Activated CD4-positive, alpha-beta T cell treated with anti-CD3 and anti-CD28 coated beads for 36 hours (primary cell): ENCODE data around the gene MAGI1. TPM values are rescaled to one million over a fixed set of nuclear protein-coding genes. Genes with fewer than 3 reads are reported as not detected.
"Not testable (repeated sequence)": the region's sequence is repeated elsewhere in the genome, so short reads cannot be mapped to it uniquely, and the experiment has no call there.

ENCODE experiments used
- ATAC-seq: fragments of 200-7000 bp; cut with Tn5 transposase; one replicate; pipeline ENCODE4 v1.10.0; 2021; ENCODE audit warnings: mild to moderate bottlenecking, moderate library complexity
- CTCF ChIA-PET: fragments of 350-600 bp; sonication (Branson Sonifier 250); formaldehyde crosslinking; loops from one replicate; lab custom pipeline; 2021; ENCODE audit warnings: antibody characterized with exemption; lab: Charles Lee
- POLR2A ChIA-PET: fragments of 350-600 bp; sonication (Branson Sonifier 250); formaldehyde crosslinking; loops from one replicate; lab custom pipeline; 2021; ENCODE audit warnings: antibody characterized with exemption, inconsistent platforms; lab: Charles Lee
- DNase-seq: peaks from one replicate; pipeline ENCODE4 v3.0.0-alpha.2; 2020
- H3K27ac Mint-ChIP-seq: one replicate; pipeline ENCODE4 v1.8.0; 2021; ENCODE audit warnings: mixed read lengths
- H3K27me3 Mint-ChIP-seq: one replicate; pipeline ENCODE4 v1.8.0; 2021; ENCODE audit warnings: mixed read lengths
- H3K36me3 Mint-ChIP-seq: one replicate; pipeline ENCODE4 v1.8.0; 2021; ENCODE audit warnings: low read depth, mixed read lengths
- H3K4me1 Mint-ChIP-seq: one replicate; pipeline ENCODE4 v1.8.0; 2021; ENCODE audit warnings: mixed read lengths
- H3K4me3 Mint-ChIP-seq: one replicate; pipeline ENCODE4 v1.8.0; 2021; ENCODE audit warnings: mild to moderate bottlenecking, moderate library complexity, mixed read lengths
- H3K9me3 Mint-ChIP-seq: one replicate; pipeline ENCODE4 v1.8.0; 2021; ENCODE audit warnings: low read depth, mixed read lengths
- intact Hi-C, 2 experiments: fragments of 100-400 bp; cut with DNase I in 1 of 2; cut with micrococcal nuclease in 1 of 2; formaldehyde crosslinking; loops; one replicate each; pipeline versions ENCODE4 v1.14.2 to v1.15.1; 2022 to 2024; cut with DNase I, micrococcal nuclease
- total RNA-seq, 2 experiments: library from RNA; stranded (reverse); gene quantifications; one replicate each; pipeline ENCODE4 v1.2.3, GENCODE V29; 2021

MAGI1 gene
- total RNA-seq, 2 experiments from 2014 or later, result 0.09 to 0.18 TPM

DNA sequence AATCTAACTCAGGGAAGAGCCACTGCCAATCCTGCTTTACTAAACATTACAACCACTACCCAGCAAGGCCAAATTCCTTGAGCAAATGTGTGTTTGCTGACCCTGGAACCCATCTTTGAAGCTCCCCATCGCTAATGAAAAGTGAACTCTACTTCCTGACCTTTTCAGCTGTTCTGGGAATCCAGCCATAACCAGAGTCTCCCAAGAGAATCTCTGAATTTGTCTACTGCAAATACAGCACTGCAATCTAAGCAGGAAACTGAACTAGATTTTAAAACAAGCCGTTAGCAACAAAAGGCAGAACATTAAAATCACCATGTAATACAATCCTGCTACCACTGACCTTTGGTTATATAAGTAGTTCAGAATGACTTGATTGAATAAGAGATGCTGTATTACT is 309.2 kb downstream of the MAGI1 start:
- no peak for ATAC-seq
- H3K4me3 Mint-ChIP-seq, result no peak overlapping the region
- H3K4me1 Mint-ChIP-seq, result peaks cover 1% of the 10 kb centered on the region
- ChIA-PET POLR2A (no interaction called here), CTCF (interaction anchor here (0.5 to 0.7 kb wide), 2 partner anchors 14 to 27 kb away, joined by 3 read pairs; no protein-coding TSS in a partner anchor)
- intact Hi-C loops, result no loop called here
- H3K27me3 Mint-ChIP-seq, result peaks cover 6% of the 10 kb centered on the region
- H3K36me3 Mint-ChIP-seq, result no peaks in the 10 kb centered on the region
- no peak overlapping the region for H3K27ac Mint-ChIP-seq
- H3K9me3 Mint-ChIP-seq, result peaks cover under 1% of the 10 kb centered on the region
- DNase-seq, result no peak

- DNase-seq, result no peak
- Mint-ChIP-seq H3K36me3 (no peaks in the 10 kb centered on the region), H3K9me3 (peaks cover 2% of the 10 kb centered on the region), H3K27ac (no peak overlapping the region), H3K4me1 (peaks cover 1% of the 10 kb centered on the region), H3K27me3 (peaks cover 6% of the 10 kb centered on the region), H3K4me3 (no peak overlapping the region)
- ATAC-seq, result no peak
- intact Hi-C loops, result no loop called here
- ChIA-PET POLR2A (no interaction called here), CTCF (interaction anchor here (1.0 kb wide), 1 partner anchor 45 kb away, joined by 3 read pairs; no protein-coding TSS in a partner anchor)
Measured at GRCh38 chr3:65728138-65728537, 310.6 kb downstream of the MAGI1 start.

- H3K36me3 Mint-ChIP-seq, result no peaks in the 10 kb centered on the region
- H3K27ac Mint-ChIP-seq, result no peak overlapping the region
- CTCF ChIA-PET, result no interaction called here
- H3K27me3 Mint-ChIP-seq, result peaks cover 6% of the 10 kb centered on the region
- no peak for ATAC-seq
- no peak for DNase-seq
- H3K4me1 Mint-ChIP-seq, result no peaks in the 10 kb centered on the region
- intact Hi-C loops, result no loop called here
- no peak overlapping the region for H3K4me3 Mint-ChIP-seq
- H3K9me3 Mint-ChIP-seq, result peaks cover 2% of the 10 kb centered on the region
- POLR2A ChIA-PET, result no interaction called here
Measured at GRCh38 chr3:65723985-65724384, 314.7 kb downstream of the MAGI1 start.

GRCh38 chr3:65723011-65723410 is 315.7 kb downstream of the MAGI1 start:
- ChIA-PET CTCF (interaction anchor here (0.6 kb wide), 1 partner anchor 321 kb away, joined by 3 read pairs; no protein-coding TSS in a partner anchor), POLR2A (no interaction called here)
- no peak for ATAC-seq
- DNase-seq, result no peak
- Mint-ChIP-seq H3K4me1 (no peaks in the 10 kb centered on the region), H3K36me3 (no peaks in the 10 kb centered on the region), H3K9me3 (peaks cover 2% of the 10 kb centered on the region), H3K27ac (no peak overlapping the region), H3K27me3 (peaks cover 5% of the 10 kb centered on the region), H3K4me3 (no peak overlapping the region)
- intact Hi-C loops, result no loop called here

DNA sequence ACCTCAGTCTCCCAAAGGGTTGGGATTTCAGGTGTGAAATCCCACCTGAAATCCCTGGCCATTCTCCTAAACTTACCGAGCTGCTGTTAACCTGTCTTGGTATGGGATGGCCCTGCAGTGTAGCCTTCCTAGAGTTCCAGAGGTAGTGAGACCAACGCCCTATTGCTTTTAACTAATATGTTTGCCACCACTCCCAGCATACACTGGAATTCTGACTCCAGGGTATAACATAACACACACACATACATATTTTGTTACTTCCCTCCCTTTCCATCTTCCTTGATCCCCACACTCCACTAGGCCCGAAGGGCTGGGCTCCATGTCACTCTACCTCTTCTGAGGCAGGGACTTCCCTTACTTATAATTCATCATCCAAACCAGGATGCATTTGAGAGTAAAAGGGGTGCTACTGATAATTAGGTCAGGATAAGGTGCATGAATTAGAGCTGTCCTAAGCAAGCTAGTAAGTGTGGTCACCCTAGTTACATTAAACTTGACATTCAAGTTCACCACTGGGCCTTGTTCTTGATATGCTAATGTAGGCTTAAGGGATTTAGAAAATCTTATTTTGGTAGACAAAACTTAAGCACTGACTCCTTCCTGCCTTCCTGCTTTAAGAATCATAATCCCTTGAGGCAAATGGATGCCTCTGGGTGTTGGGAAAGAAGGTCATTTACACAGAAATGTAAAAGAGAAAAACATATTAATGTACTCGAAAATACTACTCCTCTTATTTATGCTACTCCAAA is 317.6 kb downstream of the MAGI1 start:
- no peak overlapping the region for H3K27ac Mint-ChIP-seq
- POLR2A ChIA-PET, result no interaction called here
- DNase-seq (no peak), ATAC-seq (no peak)
- H3K4me1 Mint-ChIP-seq, result no peaks in the 10 kb centered on the region
- H3K4me3 Mint-ChIP-seq, result no peak overlapping the region
- H3K9me3 Mint-ChIP-seq, result peaks cover 2% of the 10 kb centered on the region
- H3K27me3 Mint-ChIP-seq, result peaks cover 3% of the 10 kb centered on the region
- H3K36me3 Mint-ChIP-seq, result no peaks in the 10 kb centered on the region
- CTCF ChIA-PET, result interaction anchor here (1.0 kb wide), 1 partner anchor 12 kb away, joined by 3 read pairs; no protein-coding TSS in a partner anchor
- intact Hi-C loops, result no loop called here

- H3K36me3 Mint-ChIP-seq, H3K27ac Mint-ChIP-seq, POLR2A ChIA-PET, H3K27me3 Mint-ChIP-seq, H3K4me1 Mint-ChIP-seq, ATAC-seq, H3K9me3 Mint-ChIP-seq, DNase-seq, intact Hi-C loops, H3K4me3 Mint-ChIP-seq, CTCF ChIA-PET: not testable (repeated sequence)
Measured at GRCh38 chr3:65719639-65720038, 319.1 kb downstream of the MAGI1 start.

GRCh38 chr3:65717676-65718346 is 320.9 kb downstream of the MAGI1 start:
- no peak overlapping the region for H3K27ac Mint-ChIP-seq
- intact Hi-C loops, result no loop called here
- ChIA-PET CTCF (no interaction called here), POLR2A (no interaction called here)
- no peaks in the 10 kb centered on the region for H3K9me3 Mint-ChIP-seq
- H3K4me3 Mint-ChIP-seq, result no peak overlapping the region
- H3K36me3 Mint-ChIP-seq, result no peaks in the 10 kb centered on the region
- DNase-seq (no peak), ATAC-seq (no peak)
- peaks cover 3% of the 10 kb centered on the region for H3K27me3 Mint-ChIP-seq
- no peaks in the 10 kb centered on the region for H3K4me1 Mint-ChIP-seq

GRCh38 chr3:65716071-65716751 is 322.5 kb downstream of the MAGI1 start:
- no peaks in the 10 kb centered on the region for H3K27me3 Mint-ChIP-seq
- no peak overlapping the region for H3K4me3 Mint-ChIP-seq
- no peaks in the 10 kb centered on the region for H3K4me1 Mint-ChIP-seq
- ChIA-PET POLR2A (no interaction called here), CTCF (no interaction called here)
- H3K27ac Mint-ChIP-seq, result no peak overlapping the region
- intact Hi-C loops, result no loop called here
- ATAC-seq (no peak), DNase-seq (no peak)
- no peaks in the 10 kb centered on the region for H3K36me3 Mint-ChIP-seq
- H3K9me3 Mint-ChIP-seq, result no peaks in the 10 kb centered on the region

DNA sequence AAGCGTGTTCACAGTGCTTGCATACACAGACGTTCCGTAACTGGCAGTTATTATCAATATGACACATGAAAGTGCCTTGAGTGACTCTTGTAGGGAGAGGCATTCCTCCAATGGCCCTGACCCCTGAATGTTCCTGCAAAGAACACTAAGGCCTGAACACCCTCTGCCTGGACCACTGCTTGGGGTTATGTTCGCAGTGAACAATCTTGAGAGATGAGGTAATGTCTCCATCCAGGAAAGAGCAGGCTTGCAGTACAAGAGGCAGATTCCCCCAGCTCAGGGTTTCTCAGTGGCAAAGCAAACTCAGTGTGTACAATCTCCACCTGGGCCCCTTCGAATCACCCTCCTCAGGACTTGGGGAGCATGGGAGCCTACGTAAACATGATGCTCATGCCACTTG is 324.6 kb downstream of the MAGI1 start:
- ChIA-PET CTCF (no interaction called here), POLR2A (no interaction called here)
- H3K4me1 Mint-ChIP-seq, result no peaks in the 10 kb centered on the region
- H3K36me3 Mint-ChIP-seq, result no peaks in the 10 kb centered on the region
- no peaks in the 10 kb centered on the region for H3K27me3 Mint-ChIP-seq
- H3K9me3 Mint-ChIP-seq, result peaks cover 5% of the 10 kb centered on the region
- H3K27ac Mint-ChIP-seq, result no peak overlapping the region
- DNase-seq, result no peak
- intact Hi-C loops, result no loop called here
- no peak for ATAC-seq
- H3K4me3 Mint-ChIP-seq, result no peak overlapping the region

DNA sequence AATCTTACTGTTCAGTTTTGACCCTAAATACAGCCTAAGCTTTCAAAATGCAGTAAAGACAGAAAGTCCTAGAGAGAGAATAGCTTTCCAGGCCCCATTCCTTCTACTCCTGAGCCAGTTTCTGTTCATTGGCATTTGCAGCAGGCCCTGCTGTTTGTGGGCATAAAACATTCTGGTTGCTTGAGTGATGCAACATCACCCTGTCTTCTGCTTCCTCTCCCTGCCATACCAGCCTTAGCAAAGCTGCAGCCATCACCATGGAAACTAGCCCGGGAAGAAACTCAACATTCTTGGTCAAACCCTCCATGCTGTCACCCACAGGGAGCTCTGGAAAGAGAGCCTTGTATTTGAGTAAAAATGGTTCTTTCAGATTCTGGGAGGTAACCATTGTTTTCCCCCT is 325.7 kb downstream of the MAGI1 start:
- POLR2A ChIA-PET, result no interaction called here
- Mint-ChIP-seq H3K4me3 (no peak overlapping the region), H3K36me3 (no peaks in the 10 kb centered on the region), H3K4me1 (no peaks in the 10 kb centered on the region), H3K9me3 (peaks cover 5% of the 10 kb centered on the region), H3K27ac (no peak overlapping the region), H3K27me3 (no peaks in the 10 kb centered on the region)
- ATAC-seq (no peak), DNase-seq (no peak)
- intact Hi-C loops, result no loop called here
- CTCF ChIA-PET, result interaction anchor here (0.6 kb wide), 1 partner anchor 737 kb away, joined by 4 read pairs; no protein-coding TSS in a partner anchor

GRCh38 chr3:65712140-65712539 is 326.6 kb downstream of the MAGI1 start:
- no peak overlapping the region for H3K4me3 Mint-ChIP-seq
- no peaks in the 10 kb centered on the region for H3K27me3 Mint-ChIP-seq
- no peaks in the 10 kb centered on the region for H3K36me3 Mint-ChIP-seq
- CTCF ChIA-PET, result no interaction called here
- intact Hi-C loops, result no loop called here
- peaks cover 5% of the 10 kb centered on the region for H3K9me3 Mint-ChIP-seq
- H3K27ac Mint-ChIP-seq, result no peak overlapping the region
- POLR2A ChIA-PET, result no interaction called here
- no peaks in the 10 kb centered on the region for H3K4me1 Mint-ChIP-seq
- no peak for DNase-seq
- no peak for ATAC-seq
